ENCODE measurements around the gene MEIOB.

Gene MEIOB

GRCh38 chr16:1909561-1910231, 37.7 kb upstream of the MEIOB start (continued):
- TF ChIP-seq TSHZ2 (CRISPR knock-in tag; IDR thresholded peaks at IDR 0.05) (no peak), TCF4 (CRISPR knock-in tag; IDR thresholded peaks at IDR 0.05; ENCODE audit: borderline replicate concordance) (no peak), ARNTL (CRISPR knock-in tag; IDR thresholded peaks at IDR 0.05; ENCODE audit: borderline replicate concordance, low read depth) (no peak), PPARA (CRISPR knock-in tag; IDR thresholded peaks at IDR 0.05; ENCODE audit: borderline replicate concordance) (no peak), ZFP30 (CRISPR knock-in tag; IDR thresholded peaks at IDR 0.05) (no peak), BACH2 (CRISPR knock-in tag; IDR thresholded peaks at IDR 0.05; ENCODE audit: borderline replicate concordance) (no peak)

GRCh38 chr16:1908983-1909382, 37.0 kb upstream of the MEIOB start:
- no peak for TF ChIP-seq TCF4 (CRISPR knock-in tag; IDR thresholded peaks at IDR 0.05; ENCODE audit: borderline replicate concordance)
- no peak for TF ChIP-seq ZNF8 (CRISPR knock-in tag; IDR thresholded peaks at IDR 0.05)
- ATAC-seq: no peak

GRCh38 chr16:1908184-1908583, 36.2 kb upstream of the MEIOB start:
- no peak for ATAC-seq
- TF ChIP-seq CSRNP3 (CRISPR knock-in tag; IDR thresholded peaks at IDR 0.05): no peak
- no peak for TF ChIP-seq ZC3H10 (CRISPR knock-in tag; IDR thresholded peaks at IDR 0.05)
- no peak for TF ChIP-seq ARNTL (CRISPR knock-in tag; IDR thresholded peaks at IDR 0.05; ENCODE audit: borderline replicate concordance, low read depth)
- no peak for TF ChIP-seq BACH2 (CRISPR knock-in tag; IDR thresholded peaks at IDR 0.05; ENCODE audit: borderline replicate concordance)
- no peak for TF ChIP-seq OSR1 (CRISPR knock-in tag; IDR thresholded peaks at IDR 0.05)
- no peak for TF ChIP-seq ZNF565 (CRISPR knock-in tag; conservative IDR thresholded peaks at IDR 0.05; ENCODE audit: low read depth)
- TF ChIP-seq PATZ1 (CRISPR knock-in tag; IDR thresholded peaks at IDR 0.05; ENCODE audit: borderline replicate concordance): no peak
- TF ChIP-seq TOX (CRISPR knock-in tag; IDR thresholded peaks at IDR 0.05; ENCODE audit: borderline replicate concordance): no peak
- no peak for TF ChIP-seq CSDC2 (CRISPR knock-in tag; IDR thresholded peaks at IDR 0.05)
- TF ChIP-seq SNAI2 (CRISPR knock-in tag; IDR thresholded peaks at IDR 0.05): no peak
- TF ChIP-seq ZNF8 (CRISPR knock-in tag; IDR thresholded peaks at IDR 0.05): no peak
- TF ChIP-seq ZFP3 (CRISPR knock-in tag; IDR thresholded peaks at IDR 0.05): no peak
- no peak for TF ChIP-seq ZFP30 (CRISPR knock-in tag; IDR thresholded peaks at IDR 0.05)
- TF ChIP-seq TSHZ2 (CRISPR knock-in tag; IDR thresholded peaks at IDR 0.05): no peak
- TF ChIP-seq PPARA (CRISPR knock-in tag; IDR thresholded peaks at IDR 0.05; ENCODE audit: borderline replicate concordance): no peak
- TF ChIP-seq ISL1 (CRISPR knock-in tag; IDR thresholded peaks at IDR 0.05): no peak
- no peak for TF ChIP-seq GLIS3 (CRISPR knock-in tag; IDR thresholded peaks at IDR 0.05)
- no peak for TF ChIP-seq RARB (CRISPR knock-in tag; IDR thresholded peaks at IDR 0.05)
